Stimulated activated CD8-positive, alpha-beta memory T cell treated with anti-CD3 and anti-CD28 coated beads, Interleukin-4, amount 100 ng/mL, for 48 hours (primary cell): ENCODE results near the gene HS3ST3B1.

Experiments used
- DNase-seq: peaks from one replicate; pipeline ENCODE4 v3.0.0-alpha.2; 2020

Gene HS3ST3B1

GRCh38 chr17:14359163-14360020, 58.5 kb downstream of the HS3ST3B1 start:
- peak; percentile 69 for DNase-seq

GRCh38 chr17:14360856-14361255, 60.0 kb downstream of the HS3ST3B1 start:
- DNase-seq: no peak

GRCh38 chr17:14361470-14361869, 60.6 kb downstream of the HS3ST3B1 start:
- DNase-seq: no peak

- DNase-seq: no peak
These were observed 61.1 kb downstream of the HS3ST3B1 start for GRCh38 chr17:14361945-14362508.

GRCh38 chr17:14366199-14366598, 65.3 kb downstream of the HS3ST3B1 start:
- DNase-seq: no peak

- DNase-seq: no peak
These were observed 71.6 kb downstream of the HS3ST3B1 start for GRCh38 chr17:14372461-14372860.

- no peak for DNase-seq
These were observed 72.2 kb downstream of the HS3ST3B1 start for GRCh38 chr17:14372905-14373613.

GRCh38 chr17:14373614-14374259, 72.9 kb downstream of the HS3ST3B1 start:
- no peak for DNase-seq

GRCh38 chr17:14374268-14374667, 73.4 kb downstream of the HS3ST3B1 start:
- DNase-seq: no peak

- DNase-seq: no peak
These were observed 75.8 kb downstream of the HS3ST3B1 start for GRCh38 chr17:14376666-14377065.

GRCh38 chr17:14381606-14382005, 80.7 kb downstream of the HS3ST3B1 start:
- DNase-seq: no peak

GRCh38 chr17:14387036-14387435, 86.2 kb downstream of the HS3ST3B1 start:
- no peak for DNase-seq

GRCh38 chr17:14389681-14390080, 88.8 kb downstream of the HS3ST3B1 start:
- DNase-seq: no peak

GRCh38 chr17:14393723-14394122, 92.8 kb downstream of the HS3ST3B1 start:
- DNase-seq: no peak

- no peak for DNase-seq
These were observed 94.4 kb downstream of the HS3ST3B1 start for GRCh38 chr17:14395255-14395654.

GRCh38 chr17:14396547-14396946, 95.7 kb downstream of the HS3ST3B1 start:
- DNase-seq: no peak

- no peak for DNase-seq
These were observed 97.9 kb downstream of the HS3ST3B1 start for GRCh38 chr17:14398766-14399165.
